ENCODE data around the gene R3HDM2. TPM values are rescaled to one million over a fixed set of nuclear protein-coding genes. Genes with fewer than 3 reads are reported as not detected.

The R3HDM2 gene
- total and polyA plus RNA-seq, 4 donors: 7.4 to 28.9 (median 15.1) TPM

DNA sequence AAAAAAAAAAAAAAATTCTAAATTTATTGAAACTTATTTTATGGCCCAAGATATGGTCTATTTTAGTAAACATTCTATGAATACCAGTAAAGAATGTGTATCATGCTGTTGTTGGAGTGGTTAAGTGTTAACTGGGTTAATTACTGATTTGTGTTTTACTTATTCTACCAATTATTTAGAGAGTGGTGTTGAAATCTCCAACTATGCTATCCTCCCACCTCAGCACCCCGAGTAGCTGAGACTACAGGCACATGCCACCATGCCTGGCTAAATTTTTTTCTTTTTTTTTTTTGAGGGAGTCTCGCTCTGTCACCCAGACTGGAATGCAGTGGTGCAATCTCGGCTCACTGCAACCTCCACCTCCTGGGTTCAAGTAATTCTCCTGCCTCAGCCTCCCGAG is 72.2 kb downstream of the R3HDM2 start:
- no peak overlapping the region for H3K4me3 ChIP-seq (ENCODE audit: low read depth in 1 of 3, low read length in 3 of 3)
- no peak overlapping the region for H3K27ac ChIP-seq (ENCODE audit: low read depth in 1 of 2, low read length in 2 of 2)
- H3K36me3 ChIP-seq (ENCODE audit: control insufficient read depth in 4 of 4, insufficient read depth in 3 of 4, low read depth in 1 of 4, low read length in 3 of 4): peaks cover 0 to 9% (median 2%) of the 10 kb centered on the region in 4 donors
- no peak overlapping the region for H3K9ac ChIP-seq (ENCODE audit: low read depth in 1 of 2, low read length in 2 of 2)
- H3K27me3 ChIP-seq (ENCODE audit: control insufficient read depth in 4 of 4, insufficient read depth in 4 of 4, low read length in 3 of 4): no peaks in the 10 kb centered on the region
- H3K9me3 ChIP-seq (ENCODE audit: control insufficient read depth in 4 of 4, low read length in 3 of 4): no peaks in the 10 kb centered on the region
- TF ChIP-seq HNF4A (conservative IDR thresholded peaks at IDR 0.05) (no peak), SP1 (IDR thresholded peaks at IDR 0.05) (no peak), EGR1 (IDR thresholded peaks at IDR 0.05; ENCODE audit: low read depth in 2 of 2) (no peak), JUND (IDR thresholded peaks at IDR 0.05) (no peak), NR2F2 (IDR thresholded peaks at IDR 0.05) (no peak), FOXA2 (IDR thresholded peaks at IDR 0.05) (no peak), TAF1 (conservative IDR thresholded peaks at IDR 0.05) (no peak)
- TF ChIP-seq, protein P1, sequence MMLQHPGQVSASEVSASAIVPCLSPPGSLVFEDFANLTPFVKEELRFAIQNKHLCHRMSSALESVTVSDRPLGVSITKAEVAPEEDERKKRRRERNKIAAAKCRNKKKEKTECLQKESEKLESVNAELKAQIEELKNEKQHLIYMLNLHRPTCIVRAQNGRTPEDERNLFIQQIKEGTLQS (IDR thresholded peaks at IDR 0.05): no peak
- TF ChIP-seq, protein P2, sequence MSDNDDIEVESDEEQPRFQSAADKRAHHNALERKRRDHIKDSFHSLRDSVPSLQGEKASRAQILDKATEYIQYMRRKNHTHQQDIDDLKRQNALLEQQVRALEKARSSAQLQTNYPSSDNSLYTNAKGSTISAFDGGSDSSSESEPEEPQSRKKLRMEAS (IDR thresholded peaks at IDR 0.05): no peak
- TF ChIP-seq, protein P3, sequence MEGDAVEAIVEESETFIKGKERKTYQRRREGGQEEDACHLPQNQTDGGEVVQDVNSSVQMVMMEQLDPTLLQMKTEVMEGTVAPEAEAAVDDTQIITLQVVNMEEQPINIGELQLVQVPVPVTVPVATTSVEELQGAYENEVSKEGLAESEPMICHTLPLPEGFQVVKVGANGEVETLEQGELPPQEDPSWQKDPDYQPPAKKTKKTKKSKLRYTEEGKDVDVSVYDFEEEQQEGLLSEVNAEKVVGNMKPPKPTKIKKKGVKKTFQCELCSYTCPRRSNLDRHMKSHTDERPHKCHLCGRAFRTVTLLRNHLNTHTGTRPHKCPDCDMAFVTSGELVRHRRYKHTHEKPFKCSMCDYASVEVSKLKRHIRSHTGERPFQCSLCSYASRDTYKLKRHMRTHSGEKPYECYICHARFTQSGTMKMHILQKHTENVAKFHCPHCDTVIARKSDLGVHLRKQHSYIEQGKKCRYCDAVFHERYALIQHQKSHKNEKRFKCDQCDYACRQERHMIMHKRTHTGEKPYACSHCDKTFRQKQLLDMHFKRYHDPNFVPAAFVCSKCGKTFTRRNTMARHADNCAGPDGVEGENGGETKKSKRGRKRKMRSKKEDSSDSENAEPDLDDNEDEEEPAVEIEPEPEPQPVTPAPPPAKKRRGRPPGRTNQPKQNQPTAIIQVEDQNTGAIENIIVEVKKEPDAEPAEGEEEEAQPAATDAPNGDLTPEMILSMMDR (IDR thresholded peaks at IDR 0.05; ENCODE audit: low read depth, low read length, missing input control): no peak
- TF ChIP-seq, protein P4, sequence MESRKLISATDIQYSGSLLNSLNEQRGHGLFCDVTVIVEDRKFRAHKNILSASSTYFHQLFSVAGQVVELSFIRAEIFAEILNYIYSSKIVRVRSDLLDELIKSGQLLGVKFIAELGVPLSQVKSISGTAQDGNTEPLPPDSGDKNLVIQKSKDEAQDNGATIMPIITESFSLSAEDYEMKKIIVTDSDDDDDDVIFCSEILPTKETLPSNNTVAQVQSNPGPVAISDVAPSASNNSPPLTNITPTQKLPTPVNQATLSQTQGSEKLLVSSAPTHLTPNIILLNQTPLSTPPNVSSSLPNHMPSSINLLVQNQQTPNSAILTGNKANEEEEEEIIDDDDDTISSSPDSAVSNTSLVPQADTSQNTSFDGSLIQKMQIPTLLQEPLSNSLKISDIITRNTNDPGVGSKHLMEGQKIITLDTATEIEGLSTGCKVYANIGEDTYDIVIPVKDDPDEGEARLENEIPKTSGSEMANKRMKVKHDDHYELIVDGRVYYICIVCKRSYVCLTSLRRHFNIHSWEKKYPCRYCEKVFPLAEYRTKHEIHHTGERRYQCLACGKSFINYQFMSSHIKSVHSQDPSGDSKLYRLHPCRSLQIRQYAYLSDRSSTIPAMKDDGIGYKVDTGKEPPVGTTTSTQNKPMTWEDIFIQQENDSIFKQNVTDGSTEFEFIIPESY (IDR thresholded peaks at IDR 0.05): no peak
- no peak for DNase-seq (ENCODE audit: low spot score)
- WGBS: 95% methylated on average over 4 of the region's 4 CpGs
- H3K4me1 ChIP-seq (ENCODE audit: control insufficient read depth in 4 of 4, insufficient read depth in 4 of 4, low read length in 3 of 4): peaks cover 0 to 1% (median 0%) of the 10 kb centered on the region in 4 donors

DNA sequence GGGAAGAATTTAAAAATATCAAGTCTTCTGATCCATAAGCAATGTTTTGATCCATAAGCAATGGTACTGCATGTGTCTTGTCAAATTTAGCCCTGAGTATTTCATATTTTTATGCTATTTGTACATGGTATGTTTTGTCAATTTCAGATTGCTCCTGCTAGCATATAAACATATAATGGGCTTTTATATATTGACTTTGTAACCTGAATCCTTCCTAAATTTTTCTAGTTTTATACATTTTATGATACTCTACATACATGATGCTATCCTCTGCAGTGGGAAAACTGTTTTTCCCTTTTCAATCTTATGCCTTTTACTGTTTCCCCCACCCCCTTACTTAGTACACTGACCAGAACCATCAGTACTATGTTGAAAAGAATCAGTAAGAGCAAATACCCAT is 75.1 kb downstream of the R3HDM2 start:
- TF ChIP-seq HNF4G (IDR thresholded peaks at IDR 0.05) (no peak), HNF4A (conservative IDR thresholded peaks at IDR 0.05) (no peak), EGR1 (IDR thresholded peaks at IDR 0.05; ENCODE audit: low read depth in 2 of 2) (no peak), JUND (IDR thresholded peaks at IDR 0.05) (no peak), YY1 (IDR thresholded peaks at IDR 0.05) (no peak), FOXA2 (IDR thresholded peaks at IDR 0.05) (no peak), TAF1 (conservative IDR thresholded peaks at IDR 0.05) (no peak), SP1 (IDR thresholded peaks at IDR 0.05) (no peak), NR2F2 (IDR thresholded peaks at IDR 0.05) (no peak), RXRA (IDR thresholded peaks at IDR 0.05) (no peak), GABPA (IDR thresholded peaks at IDR 0.05 in 1 of 2, conservative IDR thresholded peaks at IDR 0.05 in 1 of 2) (no peak), FOXA1 (IDR thresholded peaks at IDR 0.05) (no peak), RAD21 (IDR thresholded peaks at IDR 0.05) (no peak)
- TF ChIP-seq, protein P3 (IDR thresholded peaks at IDR 0.05; ENCODE audit: low read depth, low read length, missing input control): no peak
- TF ChIP-seq, protein P2 (IDR thresholded peaks at IDR 0.05): no peak
- TF ChIP-seq, protein P4 (IDR thresholded peaks at IDR 0.05): no peak
- TF ChIP-seq, protein P1 (IDR thresholded peaks at IDR 0.05): no peak
- TF ChIP-seq, protein P5, sequence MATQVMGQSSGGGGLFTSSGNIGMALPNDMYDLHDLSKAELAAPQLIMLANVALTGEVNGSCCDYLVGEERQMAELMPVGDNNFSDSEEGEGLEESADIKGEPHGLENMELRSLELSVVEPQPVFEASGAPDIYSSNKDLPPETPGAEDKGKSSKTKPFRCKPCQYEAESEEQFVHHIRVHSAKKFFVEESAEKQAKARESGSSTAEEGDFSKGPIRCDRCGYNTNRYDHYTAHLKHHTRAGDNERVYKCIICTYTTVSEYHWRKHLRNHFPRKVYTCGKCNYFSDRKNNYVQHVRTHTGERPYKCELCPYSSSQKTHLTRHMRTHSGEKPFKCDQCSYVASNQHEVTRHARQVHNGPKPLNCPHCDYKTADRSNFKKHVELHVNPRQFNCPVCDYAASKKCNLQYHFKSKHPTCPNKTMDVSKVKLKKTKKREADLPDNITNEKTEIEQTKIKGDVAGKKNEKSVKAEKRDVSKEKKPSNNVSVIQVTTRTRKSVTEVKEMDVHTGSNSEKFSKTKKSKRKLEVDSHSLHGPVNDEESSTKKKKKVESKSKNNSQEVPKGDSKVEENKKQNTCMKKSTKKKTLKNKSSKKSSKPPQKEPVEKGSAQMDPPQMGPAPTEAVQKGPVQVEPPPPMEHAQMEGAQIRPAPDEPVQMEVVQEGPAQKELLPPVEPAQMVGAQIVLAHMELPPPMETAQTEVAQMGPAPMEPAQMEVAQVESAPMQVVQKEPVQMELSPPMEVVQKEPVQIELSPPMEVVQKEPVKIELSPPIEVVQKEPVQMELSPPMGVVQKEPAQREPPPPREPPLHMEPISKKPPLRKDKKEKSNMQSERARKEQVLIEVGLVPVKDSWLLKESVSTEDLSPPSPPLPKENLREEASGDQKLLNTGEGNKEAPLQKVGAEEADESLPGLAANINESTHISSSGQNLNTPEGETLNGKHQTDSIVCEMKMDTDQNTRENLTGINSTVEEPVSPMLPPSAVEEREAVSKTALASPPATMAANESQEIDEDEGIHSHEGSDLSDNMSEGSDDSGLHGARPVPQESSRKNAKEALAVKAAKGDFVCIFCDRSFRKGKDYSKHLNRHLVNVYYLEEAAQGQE (IDR thresholded peaks at IDR 0.05): no peak
- H3K4me3 ChIP-seq (ENCODE audit: low read depth in 1 of 3, low read length in 3 of 3): no peak overlapping the region
- no peak for DNase-seq (ENCODE audit: low spot score)
- no peaks in the 10 kb centered on the region for H3K9me3 ChIP-seq (ENCODE audit: control insufficient read depth in 4 of 4, low read length in 3 of 4)
- peaks cover 0 to 1% (median 0%) of the 10 kb centered on the region in 4 donors for H3K4me1 ChIP-seq (ENCODE audit: control insufficient read depth in 4 of 4, insufficient read depth in 4 of 4, low read length in 3 of 4)
- H3K9ac ChIP-seq (ENCODE audit: low read depth in 1 of 2, low read length in 2 of 2): no peak overlapping the region
- H3K36me3 ChIP-seq (ENCODE audit: control insufficient read depth in 4 of 4, insufficient read depth in 3 of 4, low read depth in 1 of 4, low read length in 3 of 4): peaks cover 0 to 9% (median 3%) of the 10 kb centered on the region in 4 donors
- H3K27ac ChIP-seq (ENCODE audit: low read depth in 1 of 2, low read length in 2 of 2): no peak overlapping the region
- no peaks in the 10 kb centered on the region for H3K27me3 ChIP-seq (ENCODE audit: control insufficient read depth in 4 of 4, insufficient read depth in 4 of 4, low read length in 3 of 4)

All from liver (tissue), 9 donors.